ENCODE data around the gene SPC25. TPM values are rescaled to one million over a fixed set of nuclear protein-coding genes. Genes with fewer than 3 reads are reported as not detected.

Gene SPC25
- total RNA-seq, 1 donor from 2014 or later = 5.6 TPM

GRCh38 chr2:168821992-168822391 is 68.2 kb downstream of the SPC25 start:
- Mint-ChIP-seq H3K27me3 (ENCODE audit: unreplicated experiment) (no peaks in the 10 kb centered on the region), H3K4me3 (ENCODE audit: unreplicated experiment) (no peak overlapping the region), H3K4me1 (ENCODE audit: unreplicated experiment) (peaks cover 22% of the 10 kb centered on the region), H3K9me3 (ENCODE audit: unreplicated experiment) (no peaks in the 10 kb centered on the region), H3K36me3 (ENCODE audit: unreplicated experiment) (no peaks in the 10 kb centered on the region), H3K27ac (ENCODE audit: unreplicated experiment) (no peak overlapping the region)
- DNase-seq (ENCODE audit: extremely low spot score, unreplicated experiment) = no peak
- TF ChIP-seq CTCF (IDR thresholded peaks at IDR 0.05) = no peak

GRCh38 chr2:168821577-168821976 is 68.7 kb downstream of the SPC25 start:
- no peak for DNase-seq (ENCODE audit: extremely low spot score, unreplicated experiment)
- Mint-ChIP-seq H3K27ac (ENCODE audit: unreplicated experiment) (no peak overlapping the region), H3K4me1 (ENCODE audit: unreplicated experiment) (peaks cover 17% of the 10 kb centered on the region), H3K9me3 (ENCODE audit: unreplicated experiment) (no peaks in the 10 kb centered on the region), H3K4me3 (ENCODE audit: unreplicated experiment) (no peak overlapping the region), H3K36me3 (ENCODE audit: unreplicated experiment) (no peaks in the 10 kb centered on the region), H3K27me3 (ENCODE audit: unreplicated experiment) (no peaks in the 10 kb centered on the region)
- no peak for TF ChIP-seq CTCF (IDR thresholded peaks at IDR 0.05)

Other genes with a start within 250 kb of the SPC25 start
- not detected in 2 replicates for gene NOSTRIN, start 87.8 kb downstream of the SPC25 start, total RNA-seq
- not detected in 2 replicates for gene G6PC2, start 10.9 kb upstream of the SPC25 start, total RNA-seq
- gene ABCB11, start 140.9 kb upstream of the SPC25 start, total RNA-seq = not detected in 2 replicates
- gene DHRS9, start 179.1 kb upstream of the SPC25 start, total RNA-seq = not detected in 2 replicates

Data from osteocyte (in vitro differentiated cells).